GM19025 (cell line): ENCODE data around the gene CDRT4.

ENCODE experiments used
- ATAC-seq: cut with Tn5 transposase; IDR thresholded peaks from one replicate; pipeline ENCODE4 v1.9.1; 2021; ENCODE audit warnings: mild to moderate bottlenecking, low read depth, moderate library complexity; ENCODE audit not compliant: unreplicated experiment

The CDRT4 gene

GRCh38 chr17:15493693-15494035 is 26.2 kb upstream of the CDRT4 start:
- no peak for ATAC-seq

GRCh38 chr17:15492791-15493692 is 25.6 kb upstream of the CDRT4 start:
- ATAC-seq, result no peak

GRCh38 chr17:15492186-15492585 is 24.8 kb upstream of the CDRT4 start:
- ATAC-seq, result no peak

- no peak for ATAC-seq
Observed at GRCh38 chr17:15490634-15491261, 23.3 kb upstream of the CDRT4 start.

GRCh38 chr17:15488557-15488956 is 21.1 kb upstream of the CDRT4 start:
- no peak for ATAC-seq

GRCh38 chr17:15485045-15485444 is 17.6 kb upstream of the CDRT4 start:
- ATAC-seq, result no peak

- no peak for ATAC-seq
Observed at GRCh38 chr17:15483431-15483830, 16.0 kb upstream of the CDRT4 start.

- no peak for ATAC-seq
Observed at GRCh38 chr17:15482476-15482875, 15.1 kb upstream of the CDRT4 start.

- ATAC-seq, result no peak
Observed at GRCh38 chr17:15481481-15481880, 14.1 kb upstream of the CDRT4 start.

- no peak for ATAC-seq
Observed at GRCh38 chr17:15480204-15480603, 12.8 kb upstream of the CDRT4 start.

- ATAC-seq, result no peak
Observed at GRCh38 chr17:15479703-15480102, 12.3 kb upstream of the CDRT4 start.

GRCh38 chr17:15478845-15479244 is 11.4 kb upstream of the CDRT4 start:
- ATAC-seq, result no peak

- no peak for ATAC-seq
Observed at GRCh38 chr17:15475631-15476354, 8.4 kb upstream of the CDRT4 start.

GRCh38 chr17:15472891-15473290 is 5.5 kb upstream of the CDRT4 start:
- ATAC-seq, result no peak

- no peak for ATAC-seq
Observed at GRCh38 chr17:15470536-15470935, 3.1 kb upstream of the CDRT4 start.

GRCh38 chr17:15469260-15469659 is 1.8 kb upstream of the CDRT4 start:
- no peak for ATAC-seq

- ATAC-seq, result no peak
Observed at GRCh38 chr17:15468126-15468525, 705 bp upstream of the CDRT4 start.

- no peak for ATAC-seq
Observed at GRCh38 chr17:15466131-15466530, 1.3 kb downstream of the CDRT4 start.

- ATAC-seq, result no peak
Observed at GRCh38 chr17:15465045-15465701, 2.2 kb downstream of the CDRT4 start.

GRCh38 chr17:15464231-15464985 is 3.0 kb downstream of the CDRT4 start:
- no peak for ATAC-seq
